SU-DHL-6 (cell line): Measurements from ENCODE around the gene KIZ.

Source experiments
- CTCF ChIP-seq: fragments of 200-600 bp; sonication (generic); IDR thresholded peaks from one replicate; pipeline ENCODE4 v1.5.1; 2017; ENCODE audit warnings: antibody characterized with exemption, mild to moderate bottlenecking, low read length, moderate library complexity; ENCODE audit not compliant: insufficient read depth, poor library complexity, severe bottlenecking
- EZH2phosphoT487 ChIP-seq: fragments of 200-600 bp; sonication (generic), shearing (Covaris generic); conservative IDR thresholded peaks from 2 replicates; pipeline ENCODE4 v1.6.1; 2018; ENCODE audit warnings: mild to moderate bottlenecking, antibody characterized with exemption, low read length, moderate library complexity, mixed read lengths

DNA sequence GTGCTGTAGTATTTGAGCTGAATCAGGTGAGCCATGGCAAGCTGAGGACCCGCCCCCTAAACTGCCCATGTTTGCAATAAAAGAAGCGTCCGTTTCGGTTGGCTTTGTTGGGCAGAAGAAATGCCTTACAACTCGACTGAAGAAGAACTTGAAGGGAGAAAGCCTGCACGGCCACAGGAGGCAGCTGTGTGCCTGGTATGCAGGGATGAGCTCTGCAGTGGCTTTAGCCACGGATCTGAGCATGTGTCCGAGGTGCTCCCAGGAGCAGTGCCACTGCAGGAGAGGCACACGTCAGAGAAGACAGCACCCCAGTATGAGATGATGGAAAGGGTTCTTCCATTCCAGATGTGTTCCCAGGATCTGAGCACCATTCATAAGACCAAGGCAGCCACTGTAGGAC, 23.5 kb downstream of the KIZ start:
- TF ChIP-seq CTCF (no peak), EZH2phosphoT487 (no peak)
